ENCODE measurements around the gene GRN. TPM values are rescaled to one million over a fixed set of nuclear protein-coding genes. Genes with fewer than 3 reads are reported as not detected.
"Not testable (repeated sequence)": the region's sequence is repeated elsewhere in the genome, so short reads cannot be mapped to it uniquely, and the experiment has no call there.

Gene GRN
- total RNA-seq, 2 donors from 2014 or later, result 31.7 to 47.7 TPM

DNA sequence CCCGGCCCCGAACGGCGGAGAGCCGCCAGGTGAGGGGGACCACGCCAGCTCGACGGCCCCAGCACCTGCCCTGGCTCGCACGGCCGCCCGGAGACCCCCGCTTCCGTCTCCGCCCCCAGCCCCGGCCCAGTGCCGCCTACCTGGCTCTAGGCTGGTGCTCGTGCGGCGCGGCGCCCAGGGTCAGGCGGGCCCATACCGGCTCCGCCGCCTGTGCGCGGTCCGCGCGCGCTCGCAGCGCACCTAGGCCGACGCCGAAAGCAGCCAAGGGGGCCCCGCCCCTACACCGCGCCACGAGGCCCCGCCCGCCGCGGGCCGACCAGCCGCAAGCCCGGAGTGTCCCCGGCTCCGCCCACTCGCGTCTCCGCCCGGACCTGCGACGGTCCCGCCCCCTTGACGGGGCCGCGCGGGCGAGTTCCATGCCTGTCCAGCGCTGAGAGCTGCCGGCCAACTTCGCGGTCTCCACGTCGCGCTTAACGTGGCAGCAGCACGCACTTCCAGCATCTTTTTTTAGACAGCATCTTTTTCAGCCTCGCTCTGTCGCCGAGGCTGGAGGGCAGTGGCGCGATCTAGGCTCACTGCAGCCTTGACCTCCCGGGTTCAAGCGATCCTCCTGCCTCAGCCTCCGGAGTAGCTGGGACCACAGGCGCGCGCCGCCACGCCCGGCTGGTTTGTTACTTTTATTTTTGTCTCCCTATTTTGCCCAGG, 20.4 kb upstream of the GRN start, which contains the start of gene SLC25A39:
TSS of gene SLC25A39 (minus strand) at position 253 of the 705 bp plus-strand sequence. CDS start 1,261 bp downstream, outside the sequence.
- DNase-seq (peak; percentile 94 to 96 (median 95)), ATAC-seq (peak; percentile 78)
- H3K27me3 Mint-ChIP-seq, result no peaks in the 10 kb centered on the region
- no peaks in the 10 kb centered on the region for H3K9me3 ChIP-seq (ENCODE audit: control insufficient read depth, low read length, poor library complexity, severe bottlenecking)
- peak within 1 kb of the TSS; percentile 93 for H3K4me3 Mint-ChIP-seq
- H3K36me3 Mint-ChIP-seq (ENCODE audit: low read depth), result no peaks in the 10 kb centered on the region
- peaks cover 16% of the 10 kb centered on the region for H3K4me1 Mint-ChIP-seq
- peak within 1 kb of the TSS; percentile 96 for H3K27ac Mint-ChIP-seq

GRCh38 chr17:44326861-44327444, 18.1 kb upstream of the GRN start:
- H3K36me3 Mint-ChIP-seq (ENCODE audit: low read depth), result no peaks in the 10 kb centered on the region
- H3K27me3 Mint-ChIP-seq, result no peaks in the 10 kb centered on the region

DNA sequence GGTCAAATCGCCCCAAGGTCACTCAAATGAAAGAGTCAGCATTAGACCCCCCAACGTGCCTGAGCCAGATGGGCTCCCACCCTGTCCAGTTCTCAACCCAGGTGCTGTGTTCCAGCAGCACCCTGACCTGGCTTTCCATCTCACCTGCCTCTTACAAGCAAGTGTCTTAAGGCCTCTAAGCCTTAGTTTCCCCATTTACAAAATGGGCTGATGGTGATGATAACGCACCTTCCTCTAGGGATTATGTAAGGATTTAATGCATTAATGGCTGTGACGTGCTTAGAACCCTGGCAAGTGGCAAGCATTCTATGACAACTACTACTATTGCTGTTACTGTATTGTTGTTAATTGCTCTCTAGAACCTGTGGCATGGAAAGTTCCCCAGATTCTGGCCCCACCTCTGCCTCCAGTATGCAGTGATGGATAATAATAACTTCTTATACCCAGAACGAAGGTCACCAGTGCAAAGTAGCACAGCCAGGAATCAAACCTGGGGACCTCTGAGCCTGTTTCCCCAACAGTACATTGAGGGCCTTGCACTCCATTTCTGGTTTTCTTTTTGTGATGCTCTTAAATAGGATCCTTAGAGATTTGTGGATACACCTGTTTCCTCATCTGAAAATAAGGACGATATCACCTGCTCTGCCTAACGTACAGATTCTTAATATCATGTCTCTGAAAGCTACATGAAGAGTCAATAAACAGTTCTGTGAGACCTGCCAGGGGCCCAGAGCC, 17.2 kb upstream of the GRN start:
- H3K9me3 ChIP-seq (ENCODE audit: control insufficient read depth, low read length, poor library complexity, severe bottlenecking), result no peaks in the 10 kb centered on the region
- ATAC-seq (no peak), DNase-seq (no peak)
- Mint-ChIP-seq H3K4me3 (peak overlapping the region; percentile 12), H3K36me3 (ENCODE audit: low read depth) (no peaks in the 10 kb centered on the region), H3K27ac (peak overlapping the region; percentile 96), H3K4me1 (peaks cover 21% of the 10 kb centered on the region), H3K27me3 (no peaks in the 10 kb centered on the region)

More at GRCh38 chr17:44326861-44327444, 18.1 kb upstream of the GRN start:
- ATAC-seq (peak; percentile 81), DNase-seq (peak; percentile 87 to 89 (median 87))
- Mint-ChIP-seq H3K4me3 (peak overlapping the region; percentile 93), H3K27ac (peak overlapping the region; percentile 96), H3K4me1 (peaks cover 21% of the 10 kb centered on the region)
- H3K9me3 ChIP-seq (ENCODE audit: control insufficient read depth, low read length, poor library complexity, severe bottlenecking), result no peaks in the 10 kb centered on the region

DNA sequence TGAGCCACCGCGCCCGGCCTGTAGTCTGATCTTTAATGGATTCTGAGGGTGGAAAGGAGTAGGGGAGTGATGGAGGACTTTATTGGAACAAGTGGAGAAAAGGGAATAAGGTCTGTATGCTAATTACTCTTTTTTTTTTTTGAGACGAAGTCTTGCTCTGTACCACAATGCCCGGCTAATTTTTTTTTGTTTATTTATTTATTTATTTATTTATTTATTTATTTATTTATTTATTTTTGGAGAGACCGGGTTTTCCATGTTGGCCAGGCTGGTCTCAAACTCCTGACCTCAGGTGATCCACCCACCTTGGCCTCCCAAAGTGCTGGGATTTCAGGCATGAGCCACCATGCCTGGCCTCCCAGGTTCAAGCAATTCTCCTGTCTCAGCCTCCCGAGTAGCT, 15.6 kb upstream of the GRN start:
- not testable (repeated sequence) for DNase-seq; ATAC-seq; H3K36me3 Mint-ChIP-seq (ENCODE audit: low read depth); H3K9me3 ChIP-seq (ENCODE audit: control insufficient read depth, low read length, poor library complexity, severe bottlenecking); H3K27ac Mint-ChIP-seq; H3K4me3 Mint-ChIP-seq; H3K27me3 Mint-ChIP-seq
- peaks cover 16% of the 10 kb centered on the region for H3K4me1 Mint-ChIP-seq

DNA sequence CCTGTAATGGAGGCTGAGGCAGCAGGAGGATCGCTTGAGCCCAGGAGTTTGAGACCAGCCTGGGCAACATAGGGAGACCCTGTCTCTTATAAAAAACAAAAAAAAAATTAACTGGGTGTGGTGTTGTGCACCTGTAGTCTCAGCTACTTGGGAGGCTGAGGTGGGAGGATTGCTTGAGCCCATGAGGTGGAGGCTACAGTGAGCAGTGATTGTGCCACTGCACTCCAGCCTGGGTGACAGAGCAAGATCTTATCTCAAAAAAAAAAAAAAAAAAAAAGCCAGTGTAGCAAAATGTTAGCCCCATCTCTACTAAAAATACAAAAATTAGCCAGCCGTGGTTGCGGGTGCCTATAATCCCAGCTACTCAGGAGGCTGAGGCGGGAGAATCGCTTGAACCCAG, 14.8 kb upstream of the GRN start:
- not testable (repeated sequence) for H3K4me3 Mint-ChIP-seq; H3K9me3 ChIP-seq (ENCODE audit: control insufficient read depth, low read length, poor library complexity, severe bottlenecking); ATAC-seq; DNase-seq; H3K27me3 Mint-ChIP-seq; H3K36me3 Mint-ChIP-seq (ENCODE audit: low read depth); H3K27ac Mint-ChIP-seq
- peaks cover 14% of the 10 kb centered on the region for H3K4me1 Mint-ChIP-seq

GRCh38 chr17:44331249-44331760, 13.8 kb upstream of the GRN start:
- peak; percentile 34 for ATAC-seq
- Mint-ChIP-seq H3K4me3 (no peak overlapping the region), H3K27ac (no peak overlapping the region), H3K4me1 (peaks cover 11% of the 10 kb centered on the region), H3K27me3 (no peaks in the 10 kb centered on the region), H3K36me3 (ENCODE audit: low read depth) (no peaks in the 10 kb centered on the region)
- DNase-seq, result peak in 2 of 3 donors; percentile 43 to 66
- no peaks in the 10 kb centered on the region for H3K9me3 ChIP-seq (ENCODE audit: control insufficient read depth, low read length, poor library complexity, severe bottlenecking)

- no peak for DNase-seq
These were observed 11.7 kb upstream of the GRN start for GRCh38 chr17:44333371-44333770.

GRCh38 chr17:44334315-44334714, 10.8 kb upstream of the GRN start:
- H3K36me3 Mint-ChIP-seq (ENCODE audit: low read depth), result no peaks in the 10 kb centered on the region
- peaks cover 10% of the 10 kb centered on the region for H3K4me1 Mint-ChIP-seq
- H3K4me3 Mint-ChIP-seq, result no peak overlapping the region
- peak overlapping the region; percentile 41 for H3K27ac Mint-ChIP-seq
- peaks cover 4% of the 10 kb centered on the region for H3K27me3 Mint-ChIP-seq
- no peak for DNase-seq
- H3K9me3 ChIP-seq (ENCODE audit: control insufficient read depth, low read length, poor library complexity, severe bottlenecking), result no peaks in the 10 kb centered on the region
- no peak for ATAC-seq

More at GRCh38 chr17:44333371-44333770, 11.7 kb upstream of the GRN start:
- Mint-ChIP-seq H3K36me3 (ENCODE audit: low read depth) (no peaks in the 10 kb centered on the region), H3K27me3 (peaks cover 4% of the 10 kb centered on the region), H3K27ac (no peak overlapping the region), H3K4me3 (no peak overlapping the region), H3K4me1 (peaks cover 6% of the 10 kb centered on the region)
- H3K9me3 ChIP-seq (ENCODE audit: control insufficient read depth, low read length, poor library complexity, severe bottlenecking), result no peaks in the 10 kb centered on the region
- ATAC-seq, result no peak

GRCh38 chr17:44334727-44335126, 10.4 kb upstream of the GRN start:
- H3K36me3 Mint-ChIP-seq (ENCODE audit: low read depth), result no peaks in the 10 kb centered on the region
- H3K27ac Mint-ChIP-seq, result peak overlapping the region; percentile 41
- peaks cover 10% of the 10 kb centered on the region for H3K4me1 Mint-ChIP-seq
- DNase-seq (no peak), ATAC-seq (no peak)
- H3K4me3 Mint-ChIP-seq, result no peak overlapping the region
- H3K27me3 Mint-ChIP-seq, result peaks cover 4% of the 10 kb centered on the region
- H3K9me3 ChIP-seq (ENCODE audit: control insufficient read depth, low read length, poor library complexity, severe bottlenecking), result no peaks in the 10 kb centered on the region

DNA sequence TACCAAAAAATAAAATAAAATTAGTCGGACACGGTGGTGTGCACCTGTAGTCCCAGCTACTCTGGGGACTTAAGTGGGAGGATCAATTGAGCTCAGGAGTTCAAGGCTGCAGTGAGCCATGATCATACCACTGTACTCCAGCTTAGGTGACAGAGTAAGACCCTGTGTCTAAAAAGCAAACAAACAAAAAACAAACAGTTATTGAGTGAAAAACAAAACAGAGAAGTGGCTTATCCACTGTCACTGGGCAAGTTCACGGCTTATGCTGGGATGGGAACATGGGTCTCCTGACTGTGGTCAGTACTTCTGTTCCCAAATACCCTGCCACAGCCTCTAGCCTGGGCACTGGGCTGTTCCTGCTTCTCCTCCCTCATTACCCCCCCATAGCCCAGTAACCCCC, 9.5 kb upstream of the GRN start:
- H3K9me3 ChIP-seq (ENCODE audit: control insufficient read depth, low read length, poor library complexity, severe bottlenecking), result no peaks in the 10 kb centered on the region
- H3K4me1 Mint-ChIP-seq, result peaks cover 10% of the 10 kb centered on the region
- H3K4me3 Mint-ChIP-seq, result no peak overlapping the region
- H3K27me3 Mint-ChIP-seq, result peaks cover 4% of the 10 kb centered on the region
- no peaks in the 10 kb centered on the region for H3K36me3 Mint-ChIP-seq (ENCODE audit: low read depth)
- no peak for ATAC-seq
- no peak for DNase-seq
- no peak overlapping the region for H3K27ac Mint-ChIP-seq

DNA sequence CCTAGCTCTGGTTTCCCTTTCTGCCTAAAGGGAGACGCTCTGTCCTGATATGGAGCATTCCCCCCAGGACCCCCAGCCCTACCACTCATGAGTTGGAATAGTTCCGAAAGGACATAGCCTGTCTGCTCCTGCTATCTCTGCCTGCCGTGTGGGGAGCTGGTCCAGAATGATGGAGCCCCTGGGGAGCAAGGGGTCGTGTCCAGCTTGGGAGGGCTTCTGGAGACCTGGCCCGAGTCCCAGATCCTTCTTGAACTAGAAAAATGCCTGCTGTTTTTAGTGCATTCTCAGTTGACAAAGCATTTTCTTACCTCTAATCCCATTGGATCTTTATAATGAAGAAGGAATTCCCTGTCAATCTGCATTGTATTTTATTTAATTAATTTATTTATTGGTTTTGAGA, 9.1 kb upstream of the GRN start:
- ATAC-seq (no peak), DNase-seq (no peak)
- H3K4me3 Mint-ChIP-seq, result no peak overlapping the region
- no peaks in the 10 kb centered on the region for H3K36me3 Mint-ChIP-seq (ENCODE audit: low read depth)
- peaks cover 7% of the 10 kb centered on the region for H3K27me3 Mint-ChIP-seq
- H3K9me3 ChIP-seq (ENCODE audit: control insufficient read depth, low read length, poor library complexity, severe bottlenecking), result no peaks in the 10 kb centered on the region
- peaks cover 10% of the 10 kb centered on the region for H3K4me1 Mint-ChIP-seq
- H3K27ac Mint-ChIP-seq, result no peak overlapping the region

GRCh38 chr17:44338702-44339101, 6.4 kb upstream of the GRN start:
- H3K27ac Mint-ChIP-seq, result peak overlapping the region; percentile 70
- DNase-seq (peak in 1 of 3 donors; percentile 23), ATAC-seq (peak; percentile 90)
- peaks cover 12% of the 10 kb centered on the region for H3K27me3 Mint-ChIP-seq
- no peaks in the 10 kb centered on the region for H3K9me3 ChIP-seq (ENCODE audit: control insufficient read depth, low read length, poor library complexity, severe bottlenecking)
- no peak overlapping the region for H3K4me3 Mint-ChIP-seq
- peaks cover 5% of the 10 kb centered on the region for H3K4me1 Mint-ChIP-seq
- H3K36me3 Mint-ChIP-seq (ENCODE audit: low read depth), result no peaks in the 10 kb centered on the region

GRCh38 chr17:44340553-44340952, 4.5 kb upstream of the GRN start:
- not testable (repeated sequence) for H3K4me3 Mint-ChIP-seq; ATAC-seq; H3K27ac Mint-ChIP-seq; H3K36me3 Mint-ChIP-seq (ENCODE audit: low read depth); DNase-seq; H3K9me3 ChIP-seq (ENCODE audit: control insufficient read depth, low read length, poor library complexity, severe bottlenecking)
- Mint-ChIP-seq H3K27me3 (peaks cover 12% of the 10 kb centered on the region), H3K4me1 (peaks cover 15% of the 10 kb centered on the region)
